SU-DHL-6 (cell line): ENCODE data around the gene LTBP1.

Source experiments
- CTCF ChIP-seq: fragments of 200-600 bp; sonication (generic); IDR thresholded peaks from one replicate; pipeline ENCODE4 v1.5.1; 2017; ENCODE audit warnings: antibody characterized with exemption, mild to moderate bottlenecking, low read length, moderate library complexity; ENCODE audit not compliant: insufficient read depth, poor library complexity, severe bottlenecking
- EZH2phosphoT487 ChIP-seq: fragments of 200-600 bp; sonication (generic), shearing (Covaris generic); conservative IDR thresholded peaks from 2 replicates; pipeline ENCODE4 v1.6.1; 2018; ENCODE audit warnings: mild to moderate bottlenecking, antibody characterized with exemption, low read length, moderate library complexity, mixed read lengths

GRCh38 chr2:32942793-32943485 lies 3.8 kb upstream of the LTBP1 start:
- TF ChIP-seq CTCF: no peak
- TF ChIP-seq EZH2phosphoT487: no peak
